Stimulated activated CD4-positive, alpha-beta T cell treated with anti-CD3 and anti-CD28 coated beads, Interleukin-15, amount 100 ng/mL, for 24 hours (primary cell): ENCODE data around the gene HSBP1.

ENCODE experiments used
- DNase-seq: peaks from one replicate; pipeline ENCODE4 v3.0.0-alpha.2; 2020

HSBP1 gene

GRCh38 chr16:83807710-83808572 is at the start of gene HSBP1:
TSS of gene HSBP1 (plus strand) at chr16:83807978. CDS start at chr16:83808077, 99 bp downstream.
- peak; percentile 97 for DNase-seq

- no peak for DNase-seq
These were observed 45.4 kb upstream of the HSBP1 start for GRCh38 chr16:83762141-83762991.

- no peak for DNase-seq
These were observed 44.8 kb upstream of the HSBP1 start for GRCh38 chr16:83762992-83763358.

- DNase-seq = no peak
These were observed 38.8 kb upstream of the HSBP1 start for GRCh38 chr16:83768986-83769385.

- no peak for DNase-seq
These were observed 38.3 kb upstream of the HSBP1 start for GRCh38 chr16:83769397-83770008.

GRCh38 chr16:83771306-83771942 is 36.4 kb upstream of the HSBP1 start:
- no peak for DNase-seq

- DNase-seq = no peak
These were observed 35.0 kb upstream of the HSBP1 start for GRCh38 chr16:83772806-83773205.

GRCh38 chr16:83774066-83774465 is 33.7 kb upstream of the HSBP1 start:
- DNase-seq = no peak

- no peak for DNase-seq
These were observed 30.8 kb upstream of the HSBP1 start for GRCh38 chr16:83776944-83777343.

- no peak for DNase-seq
These were observed 27.9 kb upstream of the HSBP1 start for GRCh38 chr16:83779886-83780285.

GRCh38 chr16:83785455-83785854 is 22.3 kb upstream of the HSBP1 start:
- DNase-seq = no peak

- DNase-seq = no peak
These were observed 18.0 kb upstream of the HSBP1 start for GRCh38 chr16:83789642-83790401.

GRCh38 chr16:83791916-83792315 is 15.9 kb upstream of the HSBP1 start:
- DNase-seq = no peak

GRCh38 chr16:83792391-83792790 is 15.4 kb upstream of the HSBP1 start:
- DNase-seq = no peak

- DNase-seq = no peak
These were observed 14.6 kb upstream of the HSBP1 start for GRCh38 chr16:83793179-83793578.

- no peak for DNase-seq
These were observed 12.8 kb upstream of the HSBP1 start for GRCh38 chr16:83794860-83795554.

GRCh38 chr16:83797013-83797412 is 10.8 kb upstream of the HSBP1 start:
- DNase-seq = no peak

- DNase-seq = no peak
These were observed 8.4 kb upstream of the HSBP1 start for GRCh38 chr16:83799336-83799735.

GRCh38 chr16:83802135-83802534 is 5.6 kb upstream of the HSBP1 start:
- DNase-seq = no peak

GRCh38 chr16:83802554-83803205 is 5.1 kb upstream of the HSBP1 start:
- no peak for DNase-seq

GRCh38 chr16:83803811-83804210 is 4.0 kb upstream of the HSBP1 start:
- DNase-seq = no peak
